Pancreas (tissue), 10 donors: Measurements from ENCODE around the gene ULK2. TPM values are rescaled to one million over a fixed set of nuclear protein-coding genes. Genes with fewer than 3 reads are reported as not detected.
A peak's percentile ranks its signal among the peaks of the same experiment; 100 is the strongest.

Experiments
- ATAC-seq, 4 donors: fragments of 200-7000 bp; cut with Tn5 transposase; one replicate each; pipeline versions ENCODE4 v1.8.0 to v1.9.1; 2020; ENCODE audit warnings: mild to moderate bottlenecking in 4 of 4, moderate library complexity in 4 of 4
- DNase-seq, 6 donors: peaks; one replicate each; pipeline ENCODE4 v3.0.0-alpha.2; 2020
- FAIRE-seq: peaks from 2 replicates; lab custom pipeline; 2012; peaks lifted over from hg19 to GRCh38; lab: Jason Lieb, UNC
- H3K27ac ChIP-seq, 4 donors: fragments of 200-600 bp; sonication (generic); 1 replicate in 3 of 4; 2 replicates in 1 of 4; pipeline versions ENCODE4 v1.5.0 to v1.8.0; 2020
- H3K27me3 ChIP-seq, 4 donors: fragments of 200-600 bp; one replicate each; pipeline ENCODE4 v1.8.0; 2021
- H3K36me3 ChIP-seq, 3 donors: fragments of 200-600 bp; sonication (generic) in 1 of 3; one replicate each; pipeline versions ENCODE4 v1.5.0 to v1.8.0; 2020 to 2021
- H3K4me1 ChIP-seq, 3 donors: fragments of 200-600 bp; one replicate each; pipeline ENCODE4 v1.8.0; 2021
- H3K4me3 ChIP-seq, 4 donors: fragments of 200-600 bp; sonication (generic) in 2 of 4; one replicate each; pipeline versions ENCODE4 v1.5.0 to v1.8.0; 2020 to 2021
- H3K9me3 ChIP-seq, 4 donors: fragments of 200-600 bp; one replicate each; pipeline ENCODE4 v1.8.0; 2021
- CTCF ChIP-seq, 4 donors: fragments of 200-600 bp; sonication (generic) in 3 of 4; IDR thresholded peaks; one replicate each; pipeline versions ENCODE4 v1.5.0 to v1.8.0; 2021; ENCODE audit warnings: antibody characterized with exemption in 4 of 4
- WGBS, 2 donors: extraction: QIAGEN DNeasy Blood & Tissue Kit; methylation state at CpG; one replicate each; pipeline ENCODE4 v1.1.7; 2013; 5-methylcytosine and 5-hydroxymethylcytosine counted together
- intact Hi-C, 3 donors: fragments of 100-400 bp; cut with DNase I; formaldehyde crosslinking; loops; one replicate each; pipeline versions ENCODE4 v1.11.1 to v1.14.2; 2022
- polyA plus RNA-seq, 2 donors: library from polyadenylated mRNA; stranded (reverse); fragments of 200-250 nt; gene quantifications; one replicate each; pipeline ENCODE4 v1.2.3, GENCODE V29; 2013
- total RNA-seq, 6 donors: library from RNA; stranded (reverse); fragmentation: NEBNext Ultra II Directional in 4 of 6; extraction: Animal tissue kit (Norgen Biotek cat#: 25700) in 4 of 6; gene quantifications; one replicate each; pipeline versions ENCODE4 v1.2.1 to v1.2.4, GENCODE V29; 2021 to 2023
- donor health status: healthy with polysubstance abuse.
- donor health status: DM: no; HTN: no; CAD: no; lungs with moderate emphysema.
- donor health status: DM: no; HTN: no; CAD: no.
- donor health status: control.
- donor health status: control.
- donor health status: Bipolar disorder and iron deficiency.
- donor health status: DM: yes; HTN: yes; CAD: no.
- donor health status: DM: no; HTN: no; CAD: no.
- donor health status: DM: no; HTN: no; CAD: no.
- donor health status: DM: yes; HTN: yes; CAD: no.

ULK2 gene
- total and polyA plus RNA-seq, 8 donors, result 3.1 to 12.5 (median 5.7) TPM

GRCh38 chr17:19905502-19905901, 37.8 kb upstream of the ULK2 start:
- Histone ChIP-seq H3K27ac (no peak overlapping the region), H3K36me3 (peaks cover 0 to 52% (median 10%) of the 10 kb centered on the region in 3 donors), H3K4me1 (peaks cover 0 to 3% (median 0%) of the 10 kb centered on the region in 3 donors), H3K4me3 (no peak overlapping the region), H3K27me3 (no peaks in the 10 kb centered on the region), H3K9me3 (no peaks in the 10 kb centered on the region)
- FAIRE-seq, result no peak
- ATAC-seq, result peak in 2 of 4 donors; percentile 49 to 64
- DNase-seq, result no peak
- WGBS, 2 donors, result 80 to 85% methylated on average over 5 of the region's 5 CpGs
- intact Hi-C loops, result no loop called here
- no peak for TF ChIP-seq CTCF (IDR thresholded peaks at IDR 0.05)

GRCh38 chr17:19904924-19905323, 37.2 kb upstream of the ULK2 start:
- DNase-seq, result peak in 1 of 6 donors; percentile 41
- H3K4me1 ChIP-seq, result peaks cover 0 to 3% (median 0%) of the 10 kb centered on the region in 3 donors
- H3K9me3 ChIP-seq, result no peaks in the 10 kb centered on the region
- peaks cover 0 to 52% (median 8%) of the 10 kb centered on the region in 3 donors for H3K36me3 ChIP-seq
- 80 to 86% methylated on average over 5 of the region's 5 CpGs for WGBS, 2 donors
- H3K27me3 ChIP-seq, result no peaks in the 10 kb centered on the region
- FAIRE-seq, result no peak
- H3K27ac ChIP-seq, result no peak overlapping the region
- no peak overlapping the region for H3K4me3 ChIP-seq
- no peak for TF ChIP-seq CTCF (IDR thresholded peaks at IDR 0.05)
- intact Hi-C loops, result no loop called here
- ATAC-seq, result peak in 2 of 4 donors; percentile 64 to 80

- H3K4me3 ChIP-seq, result no peak overlapping the region
- no peak overlapping the region for H3K27ac ChIP-seq
- ATAC-seq (no peak), FAIRE-seq (peak; percentile 51), DNase-seq (no peak)
- no peaks in the 10 kb centered on the region for H3K9me3 ChIP-seq
- intact Hi-C loops, result no loop called here
- no peaks in the 10 kb centered on the region for H3K27me3 ChIP-seq
- no peak for TF ChIP-seq CTCF (IDR thresholded peaks at IDR 0.05)
- peaks cover 0 to 3% (median 0%) of the 10 kb centered on the region in 3 donors for H3K4me1 ChIP-seq
- peaks cover 0 to 49% (median 6%) of the 10 kb centered on the region in 3 donors for H3K36me3 ChIP-seq
These were observed 36.7 kb upstream of the ULK2 start for GRCh38 chr17:19904412-19904811.

GRCh38 chr17:19900809-19901208, 33.1 kb upstream of the ULK2 start:
- DNase-seq, result no peak
- peaks cover 0 to 13% (median 0%) of the 10 kb centered on the region in 3 donors for H3K36me3 ChIP-seq
- H3K4me3 ChIP-seq, result no peak overlapping the region
- intact Hi-C loops, result no loop called here
- H3K4me1 ChIP-seq, result peaks cover 0 to 3% (median 0%) of the 10 kb centered on the region in 3 donors
- no peaks in the 10 kb centered on the region for H3K27me3 ChIP-seq
- 98 to 100% methylated on average over 2 of the region's 2 CpGs for WGBS, 2 donors
- no peak for TF ChIP-seq CTCF (IDR thresholded peaks at IDR 0.05)
- no peaks in the 10 kb centered on the region for H3K9me3 ChIP-seq
- FAIRE-seq, result no peak
- ATAC-seq, result no peak
- H3K27ac ChIP-seq, result no peak overlapping the region

- ATAC-seq (peak in 1 of 4 donors; percentile 25), DNase-seq (no peak), FAIRE-seq (no peak)
- 79 to 81% methylated on average over 2 of the region's 2 CpGs for WGBS, 2 donors
- H3K9me3 ChIP-seq, result no peaks in the 10 kb centered on the region
- H3K27ac ChIP-seq, result no peak overlapping the region
- no peaks in the 10 kb centered on the region for H3K4me1 ChIP-seq
- intact Hi-C loops, result no loop called here
- H3K27me3 ChIP-seq, result no peaks in the 10 kb centered on the region
- TF ChIP-seq CTCF (IDR thresholded peaks at IDR 0.05), result no peak
- no peaks in the 10 kb centered on the region for H3K36me3 ChIP-seq
- H3K4me3 ChIP-seq, result no peak overlapping the region
These were observed 30.2 kb upstream of the ULK2 start for GRCh38 chr17:19897903-19898302.
